Fibroblast of lung (primary cell): ENCODE measurements around the gene KL. TPM values are rescaled to one million over a fixed set of nuclear protein-coding genes. Genes with fewer than 3 reads are reported as not detected.
A peak's percentile ranks its signal among the peaks of the same experiment; 100 is the strongest.

Source experiments
- DNase-seq, 2 donors: peaks; one replicate each; pipeline versions ENCODE4 v3.0.0 to v3.0.0-alpha.2; 2010; ENCODE audit warnings: low read depth in 2 of 2
- H2AFZ ChIP-seq: 2 replicates; pipeline ENCODE4 v1.5.1; 2012; ENCODE audit warnings: low read length, control low read depth, inconsistent platforms
- H3K27ac ChIP-seq: 2 replicates; pipeline ENCODE4 v1.5.1; 2011; ENCODE audit warnings: low read length, control low read depth; ENCODE audit not compliant: insufficient read depth
- H3K27me3 ChIP-seq: 2 replicates; pipeline ENCODE4 v1.5.1; 2011; ENCODE audit warnings: mild to moderate bottlenecking, low read length; ENCODE audit not compliant: control insufficient read depth, insufficient read depth
- H3K36me3 ChIP-seq: 2 replicates; pipeline ENCODE4 v1.5.1; 2011; ENCODE audit warnings: low read length; ENCODE audit not compliant: control insufficient read depth, insufficient read depth
- H3K4me1 ChIP-seq: 2 replicates; pipeline ENCODE4 v1.5.1; 2011; ENCODE audit warnings: low read length; ENCODE audit not compliant: control insufficient read depth, insufficient read depth; ENCODE audit errors: extremely low read depth
- H3K4me2 ChIP-seq: 2 replicates; pipeline ENCODE4 v1.5.1; 2011; ENCODE audit warnings: low read length, control low read depth; ENCODE audit not compliant: insufficient read depth; ENCODE audit errors: extremely low read depth
- H3K4me3 ChIP-seq, 4 experiments: fragments of 200-600 bp in 1 of 4; sonication (generic) in 1 of 4; replicated peaks in 1 of 4; 2 replicates each; pipeline ENCODE4 v1.5.1; 2011 to 2016; ENCODE audit warnings: low read length in 4 of 4, low read depth in 3 of 4, mild to moderate bottlenecking in 3 of 4, control low read depth in 2 of 4, inconsistent platforms in 1 of 4, mixed read lengths in 1 of 4; ENCODE audit not compliant: insufficient read depth in 1 of 4; ENCODE audit errors: control extremely low read depth in 1 of 4
- H3K79me2 ChIP-seq: 2 replicates; pipeline ENCODE4 v1.5.1; 2012; ENCODE audit warnings: mild to moderate bottlenecking, low read length, inconsistent platforms; ENCODE audit not compliant: control insufficient read depth, insufficient read depth
- H3K9ac ChIP-seq: 2 replicates; pipeline ENCODE4 v1.5.1; 2011; ENCODE audit warnings: mild to moderate bottlenecking, low read length, control low read depth; ENCODE audit not compliant: insufficient read depth
- H3K9me3 ChIP-seq: 2 replicates; pipeline ENCODE4 v1.5.1; 2012; ENCODE audit warnings: low read depth, low read length; ENCODE audit not compliant: control insufficient read depth, insufficient read depth
- H4K20me1 ChIP-seq: 2 replicates; pipeline ENCODE4 v1.5.1; 2011; ENCODE audit warnings: low read length; ENCODE audit not compliant: control insufficient read depth, insufficient read depth; ENCODE audit errors: extremely low read depth
- CTCF ChIP-seq, 2 donors: IDR thresholded peaks in 1 of 2; conservative IDR thresholded peaks in 1 of 2; 1 replicate in 1 of 2; 2 replicates in 1 of 2; pipeline ENCODE4 v1.5.1; 2011 to 2012; ENCODE audit warnings: low read length in 2 of 2, control low read depth in 1 of 2, inconsistent platforms in 1 of 2, low read depth in 1 of 2, mild to moderate bottlenecking in 1 of 2
- EZH2 ChIP-seq: IDR thresholded peaks from 2 replicates; pipeline ENCODE4 v1.5.1; 2012; ENCODE audit warnings: low read length, control low read depth, mild to moderate bottlenecking; ENCODE audit errors: missing control alignments
- polyA minus RNA-seq: library from RNA; depleted of rRNA, polyadenylated mRNA; stranded (reverse); fragments of >200 nt; gene quantifications from 2 replicates; pipeline ENCODE4 v1.2.3, GENCODE V29; 2011; ENCODE audit warnings: low replicate concordance
- polyA plus RNA-seq, 2 donors: library from polyadenylated mRNA; depleted of rRNA in 1 of 2; stranded (reverse) in 1 of 2; unstranded in 1 of 2; fragments of >200 nt; gene quantifications; 2 replicates each; pipeline ENCODE4 v1.2.1, GENCODE V29; 2011 to 2012; ENCODE audit warnings: missing spikeins in 1 of 2
- total RNA-seq: library from RNA; depleted of rRNA; stranded (reverse); fragments of >200 nt; gene quantifications from 2 replicates; pipeline ENCODE4 v1.2.1, GENCODE V29; 2014

The KL gene
- total RNA-seq (under 0.01 and 0.17 TPM in 2 replicates), polyA plus RNA-seq (0.03 TPM in 1 of 2 replicates, not detected in the other), polyA minus RNA-seq (not detected in 2 replicates)
- not detected in 2 replicates for polyA plus RNA-seq (2012)

DNA sequence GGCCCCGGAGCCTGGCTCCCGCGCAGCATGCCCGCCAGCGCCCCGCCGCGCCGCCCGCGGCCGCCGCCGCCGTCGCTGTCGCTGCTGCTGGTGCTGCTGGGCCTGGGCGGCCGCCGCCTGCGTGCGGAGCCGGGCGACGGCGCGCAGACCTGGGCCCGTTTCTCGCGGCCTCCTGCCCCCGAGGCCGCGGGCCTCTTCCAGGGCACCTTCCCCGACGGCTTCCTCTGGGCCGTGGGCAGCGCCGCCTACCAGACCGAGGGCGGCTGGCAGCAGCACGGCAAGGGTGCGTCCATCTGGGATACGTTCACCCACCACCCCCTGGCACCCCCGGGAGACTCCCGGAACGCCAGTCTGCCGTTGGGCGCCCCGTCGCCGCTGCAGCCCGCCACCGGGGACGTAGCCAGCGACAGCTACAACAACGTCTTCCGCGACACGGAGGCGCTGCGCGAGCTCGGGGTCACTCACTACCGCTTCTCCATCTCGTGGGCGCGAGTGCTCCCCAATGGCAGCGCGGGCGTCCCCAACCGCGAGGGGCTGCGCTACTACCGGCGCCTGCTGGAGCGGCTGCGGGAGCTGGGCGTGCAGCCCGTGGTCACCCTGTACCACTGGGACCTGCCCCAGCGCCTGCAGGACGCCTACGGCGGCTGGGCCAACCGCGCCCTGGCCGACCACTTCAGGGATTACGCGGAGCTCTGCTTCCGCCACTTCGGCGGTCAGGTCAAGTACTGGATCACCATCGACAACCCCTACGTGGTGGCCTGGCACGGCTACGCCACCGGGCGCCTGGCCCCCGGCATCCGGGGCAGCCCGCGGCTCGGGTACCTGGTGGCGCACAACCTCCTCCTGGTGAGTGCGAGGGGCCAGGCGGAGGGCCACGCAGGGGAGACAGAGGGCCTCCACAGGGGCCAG, at the start of gene KL:
TSS of gene KL (plus strand) at position 10 of the 909 bp plus-strand sequence. CDS start at position 28, 18 bp downstream.
- Histone ChIP-seq H3K9ac (no peak within 1 kb of the TSS), H3K36me3 (no peaks in the 10 kb centered on the region), H3K79me2 (no peaks in the 10 kb centered on the region), H3K27ac (no peak within 1 kb of the TSS), H3K27me3 (peaks cover 24% of the 10 kb centered on the region), H4K20me1 (no peaks in the 10 kb centered on the region), H3K4me1 (no peaks in the 10 kb centered on the region), H2AFZ (peak within 1 kb of the TSS; percentile 12), H3K4me3 (peak within 1 kb of the TSS in 1 of 4 experiments; percentile 22), H3K4me2 (no peak within 1 kb of the TSS), H3K9me3 (no peaks in the 10 kb centered on the region)
- TF ChIP-seq CTCF (conservative IDR thresholded peaks at IDR 0.05 in 1 of 2, IDR thresholded peaks at IDR 0.05 in 1 of 2; ENCODE audit: low read depth in 1 of 2, low read length in 2 of 2) = no peak
- peak; percentile 92 for TF ChIP-seq EZH2
- peak in 1 of 2 donors; percentile 6 for DNase-seq

GRCh38 chr13:32967584-32968182, 48.5 kb upstream of the KL start:
- Histone ChIP-seq H3K27ac (no peak overlapping the region), H3K9ac (no peak overlapping the region), H3K4me1 (no peaks in the 10 kb centered on the region), H3K4me2 (no peak overlapping the region), H4K20me1 (no peaks in the 10 kb centered on the region), H2AFZ (no peak overlapping the region), H3K9me3 (no peaks in the 10 kb centered on the region), H3K27me3 (no peaks in the 10 kb centered on the region), H3K36me3 (no peaks in the 10 kb centered on the region), H3K79me2 (no peaks in the 10 kb centered on the region), H3K4me3 (no peak overlapping the region)
- TF ChIP-seq CTCF (conservative IDR thresholded peaks at IDR 0.05 in 1 of 2, IDR thresholded peaks at IDR 0.05 in 1 of 2; ENCODE audit: low read depth in 1 of 2, low read length in 2 of 2) (no peak), EZH2 (no peak)
- no peak for DNase-seq

DNA sequence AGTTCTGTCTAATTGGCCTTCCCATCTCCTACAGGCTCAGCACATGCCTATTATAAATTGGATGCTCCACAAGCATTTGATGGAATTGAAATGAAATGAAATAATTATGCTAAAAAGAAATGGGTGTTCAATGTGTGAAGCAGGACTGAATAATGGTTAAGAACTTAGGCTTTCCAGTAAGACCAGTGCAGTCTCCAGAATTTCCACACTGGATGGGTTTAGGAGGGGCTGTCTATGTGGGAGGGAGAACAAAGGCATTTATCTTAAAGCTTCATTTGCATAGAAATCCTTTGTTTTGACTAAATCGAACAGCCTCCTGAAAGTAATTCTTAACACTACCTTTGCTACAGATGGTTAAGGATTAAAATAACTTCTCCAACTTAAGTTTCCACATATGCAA, 47.9 kb upstream of the KL start:
- no peak for DNase-seq
- no peak overlapping the region for H3K4me2 ChIP-seq
- H3K4me1 ChIP-seq = no peaks in the 10 kb centered on the region
- no peak for TF ChIP-seq CTCF (conservative IDR thresholded peaks at IDR 0.05 in 1 of 2, IDR thresholded peaks at IDR 0.05 in 1 of 2; ENCODE audit: low read depth in 1 of 2, low read length in 2 of 2)
- no peak for TF ChIP-seq EZH2
- H2AFZ ChIP-seq = no peak overlapping the region
- no peaks in the 10 kb centered on the region for H3K27me3 ChIP-seq
- no peaks in the 10 kb centered on the region for H4K20me1 ChIP-seq
- no peaks in the 10 kb centered on the region for H3K9me3 ChIP-seq
- no peak overlapping the region for H3K27ac ChIP-seq
- no peak overlapping the region for H3K4me3 ChIP-seq
- H3K9ac ChIP-seq = no peak overlapping the region
- H3K79me2 ChIP-seq = no peaks in the 10 kb centered on the region
- H3K36me3 ChIP-seq = no peaks in the 10 kb centered on the region
